Panc1 (cell line): ENCODE data around the gene MRPL20.

Source experiments
- CTCF ChIP-seq: fragments of 450-650 bp; IDR thresholded peaks from 2 replicates; pipeline ENCODE4 v1.5.1; 2017; ENCODE audit warnings: mild to moderate bottlenecking
- POLR2AphosphoS5 ChIP-seq: IDR thresholded peaks from 2 replicates; pipeline ENCODE4 v1.6.1; 2012; ENCODE audit warnings: mild to moderate bottlenecking, low read depth, low read length, moderate library complexity

GRCh38 chr1:1399187-1399871 lies 7.8 kb downstream of the MRPL20 start, which contains the start of gene CCNL2:
- TF ChIP-seq CTCF, result no peak
- TF ChIP-seq POLR2AphosphoS5, result peak; percentile 76
